ENCODE results near the gene DPYSL3.

Gene DPYSL3

DNA sequence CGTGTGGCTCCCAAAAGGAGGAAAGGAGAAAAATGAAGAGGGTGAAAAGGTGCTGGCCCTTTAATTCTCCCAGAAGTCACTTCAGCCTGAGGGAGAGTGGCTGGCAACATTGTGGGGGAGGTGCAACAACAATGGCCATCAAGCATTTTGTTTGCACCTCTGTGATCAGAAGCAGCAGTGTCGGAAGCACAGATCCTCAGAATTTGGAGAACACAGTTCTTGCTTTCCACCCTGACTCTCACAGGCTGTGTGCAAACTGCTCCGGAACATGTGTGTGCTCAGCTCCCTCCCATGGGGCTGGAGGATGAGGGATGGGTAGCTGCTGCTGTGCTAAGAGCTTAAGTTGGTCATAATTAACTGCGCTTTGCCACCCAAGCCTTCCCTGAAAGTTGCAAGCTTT lies 127.1 kb downstream of the DPYSL3 start:
- TF ChIP-seq, protein P1, sequence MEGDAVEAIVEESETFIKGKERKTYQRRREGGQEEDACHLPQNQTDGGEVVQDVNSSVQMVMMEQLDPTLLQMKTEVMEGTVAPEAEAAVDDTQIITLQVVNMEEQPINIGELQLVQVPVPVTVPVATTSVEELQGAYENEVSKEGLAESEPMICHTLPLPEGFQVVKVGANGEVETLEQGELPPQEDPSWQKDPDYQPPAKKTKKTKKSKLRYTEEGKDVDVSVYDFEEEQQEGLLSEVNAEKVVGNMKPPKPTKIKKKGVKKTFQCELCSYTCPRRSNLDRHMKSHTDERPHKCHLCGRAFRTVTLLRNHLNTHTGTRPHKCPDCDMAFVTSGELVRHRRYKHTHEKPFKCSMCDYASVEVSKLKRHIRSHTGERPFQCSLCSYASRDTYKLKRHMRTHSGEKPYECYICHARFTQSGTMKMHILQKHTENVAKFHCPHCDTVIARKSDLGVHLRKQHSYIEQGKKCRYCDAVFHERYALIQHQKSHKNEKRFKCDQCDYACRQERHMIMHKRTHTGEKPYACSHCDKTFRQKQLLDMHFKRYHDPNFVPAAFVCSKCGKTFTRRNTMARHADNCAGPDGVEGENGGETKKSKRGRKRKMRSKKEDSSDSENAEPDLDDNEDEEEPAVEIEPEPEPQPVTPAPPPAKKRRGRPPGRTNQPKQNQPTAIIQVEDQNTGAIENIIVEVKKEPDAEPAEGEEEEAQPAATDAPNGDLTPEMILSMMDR (IDR thresholded peaks at IDR 0.05; ENCODE audit: low read depth, low read length) = no peak
- DNase-seq (ENCODE audit: extremely low read depth, low read depth) = no peak

DNA sequence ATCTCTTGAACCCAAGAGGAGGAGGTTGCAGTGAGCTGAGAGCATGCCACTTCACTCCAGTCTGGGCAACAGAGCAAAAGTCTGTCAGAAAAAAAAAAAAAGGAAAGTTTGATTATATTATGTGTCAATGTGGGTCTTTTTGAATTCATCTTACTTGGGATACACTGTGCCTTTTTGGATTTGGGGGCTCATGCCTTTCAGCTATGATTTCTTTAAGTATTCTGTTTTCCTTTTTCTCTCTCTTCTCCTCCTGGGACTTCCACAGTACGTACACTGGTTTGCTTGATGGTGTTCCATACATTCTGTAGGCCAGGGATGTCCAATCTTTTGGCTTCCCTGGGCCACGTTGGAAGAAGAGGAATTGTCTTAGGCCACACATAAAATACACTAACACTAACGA lies 128.3 kb downstream of the DPYSL3 start:
- DNase-seq (ENCODE audit: extremely low read depth, low read depth) = no peak
- TF ChIP-seq, protein P1 (IDR thresholded peaks at IDR 0.05; ENCODE audit: low read depth, low read length) = no peak

DNA sequence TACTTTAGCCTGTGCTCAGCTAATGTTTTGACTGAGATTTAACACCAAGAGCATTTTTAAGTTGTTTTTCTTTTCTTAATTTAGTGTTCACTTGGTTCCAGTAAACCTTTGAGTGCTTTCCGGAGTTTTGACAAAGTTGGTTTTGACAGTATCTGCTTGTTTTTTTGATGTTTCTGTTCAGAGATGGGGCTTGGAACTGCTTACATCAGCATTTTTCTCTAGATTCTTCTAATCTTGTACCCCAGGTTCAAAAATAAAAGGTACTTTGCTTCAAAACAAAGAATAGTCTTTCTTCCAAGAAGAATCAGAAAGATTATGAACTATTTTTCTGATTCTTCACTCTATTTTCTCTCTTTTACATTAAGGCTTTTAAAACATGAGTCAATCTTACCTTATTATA lies 132.2 kb downstream of the DPYSL3 start:
- TF ChIP-seq, protein P1 (IDR thresholded peaks at IDR 0.05; ENCODE audit: low read depth, low read length) = no peak
- no peak for DNase-seq (ENCODE audit: extremely low read depth, low read depth)

DNA sequence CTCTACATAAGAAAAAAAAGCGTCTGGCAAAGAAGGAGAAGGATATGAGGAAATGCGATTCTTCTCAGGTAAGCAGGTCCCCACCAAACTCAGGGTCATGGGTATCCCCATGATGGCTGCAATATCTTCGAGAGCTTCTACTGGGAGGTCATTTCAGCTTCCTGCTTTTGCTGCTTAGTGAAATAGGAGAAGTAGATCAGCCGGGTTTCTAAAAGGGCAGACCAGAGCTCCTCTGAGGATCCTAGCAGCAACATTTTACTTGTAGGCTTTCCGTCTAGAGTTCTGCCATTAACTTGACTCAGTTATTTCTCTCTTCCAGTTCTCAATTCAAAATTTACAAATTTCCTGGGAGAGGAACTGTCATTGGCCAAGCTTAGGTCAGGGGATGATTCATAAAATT lies 134.7 kb downstream of the DPYSL3 start:
- no peak for DNase-seq (ENCODE audit: extremely low read depth, low read depth)

DNA sequence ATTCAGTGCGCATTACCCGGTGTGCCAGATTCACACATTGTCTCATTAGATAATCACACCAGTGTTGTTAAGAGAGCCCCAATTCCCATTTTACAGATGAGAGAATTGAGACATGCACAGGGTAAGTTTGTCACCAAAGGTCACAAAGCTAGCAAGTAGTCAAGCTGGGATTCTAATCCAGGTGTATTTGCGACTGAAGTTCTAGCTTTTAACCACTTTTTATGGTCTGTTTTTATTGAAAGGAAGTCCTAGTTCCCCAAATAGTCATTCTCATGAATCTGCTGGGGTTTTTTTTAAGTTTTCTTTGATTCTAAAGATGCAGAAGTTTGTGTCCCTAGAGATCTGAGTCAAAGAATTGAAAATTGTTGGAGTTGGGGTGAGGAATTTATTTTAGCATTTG lies 136.5 kb downstream of the DPYSL3 start:
- TF ChIP-seq, protein P1 (IDR thresholded peaks at IDR 0.05; ENCODE audit: low read depth, low read length) = no peak
- no peak for DNase-seq (ENCODE audit: extremely low read depth, low read depth)

More for the DNA sequence above, 134.7 kb downstream of the DPYSL3 start:
- TF ChIP-seq, protein P1 (IDR thresholded peaks at IDR 0.05; ENCODE audit: low read depth, low read length) = no peak

DNA sequence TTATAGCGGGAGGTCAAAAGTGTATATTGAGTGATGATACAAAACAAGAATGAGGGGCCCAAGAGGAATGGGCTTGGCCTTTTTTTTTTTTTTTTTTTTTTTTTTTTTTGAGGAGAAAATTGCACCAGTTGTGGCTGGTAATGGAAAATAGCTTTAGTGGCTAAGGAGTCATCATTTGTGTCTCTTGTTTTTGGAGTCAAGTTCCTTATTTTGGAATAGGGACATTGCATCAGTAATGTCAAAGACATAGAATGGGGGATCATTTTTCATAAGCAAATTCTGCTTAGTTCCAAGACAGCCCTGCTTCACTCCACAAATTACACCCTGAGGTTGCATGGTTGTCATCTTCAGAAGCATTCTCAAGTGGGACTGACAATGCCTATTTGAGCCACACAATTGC lies 137.7 kb downstream of the DPYSL3 start:
- TF ChIP-seq, protein P1 (IDR thresholded peaks at IDR 0.05; ENCODE audit: low read depth, low read length) = no peak
- no peak for DNase-seq (ENCODE audit: extremely low read depth, low read depth)

DNA sequence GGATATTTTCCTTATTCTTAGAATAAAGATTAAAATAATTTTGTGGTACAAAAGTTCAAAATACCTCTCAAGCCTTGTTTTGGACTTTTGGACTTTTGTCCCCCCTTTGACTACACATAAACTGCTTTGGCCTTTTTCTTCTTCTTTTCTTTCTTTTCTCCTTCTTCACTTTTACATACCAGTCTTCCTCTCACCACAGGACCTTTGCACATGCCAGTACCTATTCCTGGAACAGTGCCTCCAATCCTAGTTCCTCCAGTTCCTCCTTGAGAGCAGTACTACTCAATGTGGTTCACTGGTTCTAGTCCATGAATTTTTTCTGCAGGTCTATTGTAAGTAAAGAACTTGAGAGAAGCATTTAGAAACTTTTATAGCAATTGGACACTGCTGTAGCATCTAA lies 138.6 kb downstream of the DPYSL3 start:
- TF ChIP-seq, protein P1 (IDR thresholded peaks at IDR 0.05; ENCODE audit: low read depth, low read length) = no peak
- DNase-seq (ENCODE audit: extremely low read depth, low read depth) = no peak

Measured in AG09319 (cell line).